OCI-LY7 (cell line): ENCODE results near the gene GNB2. TPM values are rescaled to one million over a fixed set of nuclear protein-coding genes. Genes with fewer than 3 reads are reported as not detected.

Experiments used
- BruUV-seq: library from RNA; stranded (reverse); fragments of 400-500 nt; replicated peaks from 2 replicates; lab custom pipeline; 2021; lab: Mats Ljungman, UMichigan
- CTCF ChIA-PET: fragments of 300-600 bp; sonication (Branson Sonifier 250); formaldehyde crosslinking; loops from one replicate; lab custom pipeline; 2022; ENCODE audit warnings: antibody characterized with exemption; ENCODE audit not compliant: unreplicated experiment; lab: Charles Lee
- POLR2A ChIA-PET: fragments of 300-600 bp; sonication (Branson Sonifier 250); formaldehyde crosslinking; loops from one replicate; lab custom pipeline; 2022; ENCODE audit warnings: antibody characterized with exemption; lab: Charles Lee
- DNase-seq: peaks from one replicate; pipeline ENCODE4 v3.0.0-alpha.2; 2015; ENCODE audit warnings: low spot score
- H2AFZ ChIP-seq: fragments of 200-600 bp; sonication (generic), shearing (Covaris generic); 2 replicates; pipeline ENCODE4 v1.6.1; 2014; ENCODE audit warnings: mild to moderate bottlenecking, antibody characterized with exemption, low read length, moderate library complexity
- H3K27ac ChIP-seq: fragments of 200-600 bp; sonication (generic); 2 replicates; pipeline ENCODE4 v1.5.1; 2014; ENCODE audit warnings: mixed run types, low read depth, mild to moderate bottlenecking, moderate library complexity, low read length, inconsistent platforms; ENCODE audit not compliant: poor library complexity, severe bottlenecking
- H3K36me3 ChIP-seq: fragments of 200-600 bp; sonication (generic); 2 replicates; pipeline ENCODE4 v1.6.1; 2014; ENCODE audit warnings: mild to moderate bottlenecking, antibody characterized with exemption, low read length, moderate library complexity, mixed read lengths; ENCODE audit not compliant: insufficient read depth
- H3K4me1 ChIP-seq: fragments of 200-600 bp; sonication (generic); 2 replicates; pipeline ENCODE4 v1.5.1; 2014; ENCODE audit warnings: mild to moderate bottlenecking, low read length; ENCODE audit not compliant: insufficient read depth, poor library complexity, severe bottlenecking
- H3K4me2 ChIP-seq: fragments of 200-600 bp; sonication (generic); 2 replicates; pipeline ENCODE4 v1.6.1; 2014; ENCODE audit warnings: mild to moderate bottlenecking, low read length
- H3K4me3 ChIP-seq: fragments of 200-600 bp; sonication (generic); 2 replicates; pipeline ENCODE4 v1.5.1; 2014; ENCODE audit warnings: mild to moderate bottlenecking, low read depth, low read length; ENCODE audit not compliant: poor library complexity, severe bottlenecking
- H3K79me2 ChIP-seq: fragments of 200-600 bp; sonication (generic); 2 replicates; pipeline ENCODE4 v1.6.1; 2016; ENCODE audit warnings: low read depth, mild to moderate bottlenecking, low read length, moderate library complexity, mixed read lengths; ENCODE audit not compliant: insufficient read depth
- H3K9me2 ChIP-seq: fragments of 200-600 bp; sonication (generic); 2 replicates; pipeline ENCODE4 v1.6.1; 2016; ENCODE audit warnings: mild to moderate bottlenecking, low read length, mixed read lengths; ENCODE audit not compliant: insufficient read depth
- H3K9me3 ChIP-seq: fragments of 200-600 bp; sonication (generic); 2 replicates; pipeline ENCODE4 v1.6.1; 2014; ENCODE audit warnings: mild to moderate bottlenecking, mixed run types, low read length, mixed read lengths
- H4K20me1 ChIP-seq: fragments of 200-600 bp; sonication (generic); 2 replicates; pipeline ENCODE4 v1.6.1; 2014; ENCODE audit warnings: mild to moderate bottlenecking, antibody characterized with exemption, low read length, moderate library complexity, mixed read lengths; ENCODE audit not compliant: insufficient read depth
- EZH2phosphoT487 ChIP-seq: fragments of 200-600 bp; sonication (generic); IDR thresholded peaks from 2 replicates; pipeline ENCODE4 v1.6.1; 2018; ENCODE audit warnings: low read depth, borderline replicate concordance, mild to moderate bottlenecking, mixed run types, antibody characterized with exemption, low read length, moderate library complexity, mixed read lengths
- intact Hi-C: fragments of 100-400 bp; cut with micrococcal nuclease; formaldehyde crosslinking; loops from one replicate; pipeline ENCODE4 v1.10.0; 2022; ENCODE audit not compliant: unreplicated experiment
- total RNA-seq, 2 experiments: library from RNA; depleted of rRNA in 1 of 2; stranded (reverse); fragments of >200 nt in 1 of 2; shearing (Covaris generic) in 1 of 2; gene quantifications; 2 replicates each; pipeline ENCODE4 v1.2.3, GENCODE V29; 2014 to 2022
- TF ChIP-seq, protein P1 (sequence below): fragments of 200-600 bp; sonication (generic); conservative IDR thresholded peaks from 2 replicates; pipeline ENCODE4 v1.5.1; 2014; ENCODE audit warnings: mild to moderate bottlenecking, antibody characterized with exemption, low read length, moderate library complexity, mixed read lengths

GNB2 gene
- total RNA-seq, 2 experiments from 2014 or later, result 80.4 to 174 TPM

DNA sequence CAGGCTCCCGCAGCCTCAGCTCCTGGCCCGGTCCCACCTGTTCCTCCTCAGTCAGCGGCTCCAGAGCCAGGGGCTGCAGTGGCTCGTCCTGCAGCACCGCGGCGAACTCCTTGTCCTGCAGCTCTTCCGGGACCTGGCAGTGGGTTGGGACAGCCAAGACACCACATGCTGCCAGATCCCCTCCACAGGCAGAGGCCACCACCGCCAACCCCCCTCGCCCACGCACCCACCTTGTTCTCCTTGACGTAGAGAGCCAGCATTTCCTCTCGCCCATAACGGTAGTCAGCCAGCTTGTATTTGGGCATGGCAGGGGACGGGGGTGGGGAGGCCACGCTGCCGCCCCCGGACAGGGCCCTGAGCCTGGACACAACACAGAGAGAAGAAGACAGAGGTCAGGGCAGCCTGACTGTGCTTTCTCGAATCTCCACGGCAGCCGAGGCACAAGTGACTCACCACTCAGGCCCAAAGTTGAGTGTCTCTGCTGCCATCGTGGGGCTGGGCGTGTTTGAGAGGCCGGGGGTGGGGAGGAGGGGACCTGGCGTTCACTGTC is 14.3 kb downstream of the GNB2 start:
- Histone ChIP-seq H3K9me3 (no peaks in the 10 kb centered on the region), H3K79me2 (peaks cover 36% of the 10 kb centered on the region), H3K9me2 (no peaks in the 10 kb centered on the region), H3K27ac (no peak overlapping the region), H3K36me3 (peaks cover 79% of the 10 kb centered on the region), H3K4me3 (no peak overlapping the region), H4K20me1 (peaks cover 15% of the 10 kb centered on the region), H2AFZ (no peak overlapping the region), H3K4me1 (peaks cover 21% of the 10 kb centered on the region), H3K4me2 (no peak overlapping the region)
- CTCF ChIA-PET, result no interaction called here
- intact Hi-C loops, result no loop called here
- POLR2A ChIA-PET, result no interaction called here
- no peak for TF ChIP-seq EZH2phosphoT487
- TF ChIP-seq, protein P1, sequence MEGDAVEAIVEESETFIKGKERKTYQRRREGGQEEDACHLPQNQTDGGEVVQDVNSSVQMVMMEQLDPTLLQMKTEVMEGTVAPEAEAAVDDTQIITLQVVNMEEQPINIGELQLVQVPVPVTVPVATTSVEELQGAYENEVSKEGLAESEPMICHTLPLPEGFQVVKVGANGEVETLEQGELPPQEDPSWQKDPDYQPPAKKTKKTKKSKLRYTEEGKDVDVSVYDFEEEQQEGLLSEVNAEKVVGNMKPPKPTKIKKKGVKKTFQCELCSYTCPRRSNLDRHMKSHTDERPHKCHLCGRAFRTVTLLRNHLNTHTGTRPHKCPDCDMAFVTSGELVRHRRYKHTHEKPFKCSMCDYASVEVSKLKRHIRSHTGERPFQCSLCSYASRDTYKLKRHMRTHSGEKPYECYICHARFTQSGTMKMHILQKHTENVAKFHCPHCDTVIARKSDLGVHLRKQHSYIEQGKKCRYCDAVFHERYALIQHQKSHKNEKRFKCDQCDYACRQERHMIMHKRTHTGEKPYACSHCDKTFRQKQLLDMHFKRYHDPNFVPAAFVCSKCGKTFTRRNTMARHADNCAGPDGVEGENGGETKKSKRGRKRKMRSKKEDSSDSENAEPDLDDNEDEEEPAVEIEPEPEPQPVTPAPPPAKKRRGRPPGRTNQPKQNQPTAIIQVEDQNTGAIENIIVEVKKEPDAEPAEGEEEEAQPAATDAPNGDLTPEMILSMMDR, result no peak
- DNase-seq, result no peak
- BruUV-seq, result no TSS peak

DNA sequence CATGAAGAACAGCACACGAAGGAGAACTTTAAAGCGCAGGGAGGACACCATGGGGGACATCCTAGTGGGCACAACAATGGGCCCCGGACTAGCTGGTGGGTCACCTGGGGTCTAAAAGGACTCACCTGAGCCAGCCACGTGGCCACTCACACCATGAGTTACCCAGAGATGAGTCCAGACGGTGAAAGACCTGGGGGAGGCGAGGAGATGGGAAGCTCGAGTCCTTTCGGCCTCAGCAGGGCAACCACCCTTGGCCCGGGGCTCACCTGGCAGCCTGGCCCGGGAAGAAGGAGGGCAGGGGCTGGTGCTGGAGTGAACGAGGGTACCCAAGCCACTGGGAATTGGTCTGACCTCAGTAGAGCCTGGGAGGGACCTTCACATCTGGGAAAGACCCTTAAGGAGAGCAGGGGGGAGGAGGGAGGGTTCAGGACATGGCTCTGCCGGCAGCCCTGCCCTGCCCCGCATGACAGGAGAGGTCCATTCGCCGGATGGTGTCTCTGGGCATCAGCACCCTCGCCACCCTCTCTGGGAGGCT is 14.9 kb downstream of the GNB2 start:
- H2AFZ ChIP-seq, result no peak overlapping the region
- ChIA-PET CTCF (no interaction called here), POLR2A (interaction anchor here (1.0 to 1.1 kb wide), 2 partner anchors 54 to 519 kb away, joined by 3 to 4 read pairs; no protein-coding TSS in a partner anchor)
- peaks cover 18% of the 10 kb centered on the region for H4K20me1 ChIP-seq
- H3K9me3 ChIP-seq, result no peaks in the 10 kb centered on the region
- H3K4me1 ChIP-seq, result peaks cover 23% of the 10 kb centered on the region
- intact Hi-C loops, result no loop called here
- DNase-seq, result no peak
- H3K27ac ChIP-seq, result no peak overlapping the region
- peaks cover 42% of the 10 kb centered on the region for H3K79me2 ChIP-seq
- H3K4me3 ChIP-seq, result no peak overlapping the region
- TF ChIP-seq, protein P1, result no peak
- peaks cover 73% of the 10 kb centered on the region for H3K36me3 ChIP-seq
- no peak overlapping the region for H3K4me2 ChIP-seq
- no TSS peak for BruUV-seq
- no peaks in the 10 kb centered on the region for H3K9me2 ChIP-seq
